Astrocyte of the cerebellum (primary cell): ENCODE measurements around the gene ATP2A3.
"Not testable (repeated sequence)": the region's sequence is repeated elsewhere in the genome, so short reads cannot be mapped to it uniquely, and the experiment has no call there.

ENCODE experiments used
- DNase-seq: peaks from one replicate; pipeline ENCODE4 v3.0.0-alpha.2; 2011; ENCODE audit warnings: low read depth
- H3K4me3 ChIP-seq: 2 replicates; pipeline ENCODE4 v1.5.1; 2011; ENCODE audit warnings: mild to moderate bottlenecking, low read depth, low read length, moderate library complexity
- in situ Hi-C: cut with HindIII; loops from 2 replicates; pipeline ENCODE4 v1.10.0; 2017; ENCODE audit warnings: low sequenced_read_pairs
- TF ChIP-seq, protein P1 (sequence below): IDR thresholded peaks from 2 replicates; pipeline ENCODE4 v1.5.1; 2012; ENCODE audit warnings: low read length, low read depth, moderate library complexity, mild to moderate bottlenecking; ENCODE audit errors: missing control alignments

Gene ATP2A3

GRCh38 chr17:4001048-4001590 lies 36.9 kb upstream of the ATP2A3 start:
- in situ Hi-C loops: no loop called here
- no peak overlapping the region for H3K4me3 ChIP-seq
- TF ChIP-seq, protein P1, sequence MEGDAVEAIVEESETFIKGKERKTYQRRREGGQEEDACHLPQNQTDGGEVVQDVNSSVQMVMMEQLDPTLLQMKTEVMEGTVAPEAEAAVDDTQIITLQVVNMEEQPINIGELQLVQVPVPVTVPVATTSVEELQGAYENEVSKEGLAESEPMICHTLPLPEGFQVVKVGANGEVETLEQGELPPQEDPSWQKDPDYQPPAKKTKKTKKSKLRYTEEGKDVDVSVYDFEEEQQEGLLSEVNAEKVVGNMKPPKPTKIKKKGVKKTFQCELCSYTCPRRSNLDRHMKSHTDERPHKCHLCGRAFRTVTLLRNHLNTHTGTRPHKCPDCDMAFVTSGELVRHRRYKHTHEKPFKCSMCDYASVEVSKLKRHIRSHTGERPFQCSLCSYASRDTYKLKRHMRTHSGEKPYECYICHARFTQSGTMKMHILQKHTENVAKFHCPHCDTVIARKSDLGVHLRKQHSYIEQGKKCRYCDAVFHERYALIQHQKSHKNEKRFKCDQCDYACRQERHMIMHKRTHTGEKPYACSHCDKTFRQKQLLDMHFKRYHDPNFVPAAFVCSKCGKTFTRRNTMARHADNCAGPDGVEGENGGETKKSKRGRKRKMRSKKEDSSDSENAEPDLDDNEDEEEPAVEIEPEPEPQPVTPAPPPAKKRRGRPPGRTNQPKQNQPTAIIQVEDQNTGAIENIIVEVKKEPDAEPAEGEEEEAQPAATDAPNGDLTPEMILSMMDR: no peak
- DNase-seq: no peak

DNA sequence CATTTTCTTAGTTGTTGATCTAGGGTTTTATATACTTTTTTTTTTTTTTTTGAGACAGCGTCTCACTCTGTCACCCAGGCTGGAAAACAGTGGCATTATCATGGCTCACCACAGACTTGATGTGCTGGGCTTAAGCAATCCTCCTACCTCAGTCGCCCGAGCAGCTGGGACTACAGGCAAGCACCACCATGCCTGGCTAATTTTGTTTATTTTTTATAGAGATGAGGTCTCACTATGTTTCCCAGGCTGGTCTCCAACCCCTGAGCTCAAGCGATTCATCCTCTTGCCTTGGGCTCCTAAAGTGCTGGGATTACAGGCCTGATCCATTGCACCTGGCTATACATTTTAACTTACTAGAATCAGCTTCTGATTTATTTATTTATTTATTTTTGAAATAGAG lies 34.2 kb upstream of the ATP2A3 start:
- in situ Hi-C loops: no loop called here
- TF ChIP-seq, protein P1: no peak
- no peak overlapping the region for H3K4me3 ChIP-seq
- no peak for DNase-seq

- DNase-seq: no peak
- in situ Hi-C loops: no loop called here
- TF ChIP-seq, protein P1: no peak
- H3K4me3 ChIP-seq: no peak overlapping the region
Measured at GRCh38 chr17:3995067-3995466, 30.8 kb upstream of the ATP2A3 start.

- DNase-seq: no peak
- TF ChIP-seq, protein P1: no peak
- no peak overlapping the region for H3K4me3 ChIP-seq
- in situ Hi-C loops: no loop called here
Measured at GRCh38 chr17:3994221-3994576, 30.0 kb upstream of the ATP2A3 start.

- TF ChIP-seq, protein P1: no peak
- no peak for DNase-seq
- no peak overlapping the region for H3K4me3 ChIP-seq
- in situ Hi-C loops: no loop called here
Measured at GRCh38 chr17:3993493-3994220, 29.4 kb upstream of the ATP2A3 start.

DNA sequence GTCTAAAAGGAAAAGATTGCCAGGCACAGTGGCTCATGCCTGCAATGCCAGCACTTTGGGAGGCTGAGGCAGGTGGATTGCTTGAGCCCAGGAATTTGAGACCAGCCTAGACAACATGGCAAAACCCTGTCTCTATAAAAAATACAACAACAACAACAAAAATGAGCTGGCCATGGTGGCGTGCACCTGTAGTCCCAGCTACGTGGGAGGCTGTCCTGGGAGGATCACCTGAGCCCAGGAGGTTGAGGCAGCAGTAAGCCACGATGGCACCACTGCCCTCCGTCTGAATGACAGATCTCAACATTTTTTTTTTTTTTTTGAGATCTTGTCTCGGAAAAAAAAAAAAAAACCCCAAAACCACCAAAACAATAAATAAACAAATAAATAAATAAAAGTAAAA lies 28.1 kb upstream of the ATP2A3 start:
- in situ Hi-C loops: no loop called here
- no peak overlapping the region for H3K4me3 ChIP-seq
- TF ChIP-seq, protein P1: no peak
- DNase-seq: no peak

- DNase-seq, H3K4me3 ChIP-seq, in situ Hi-C loops: not testable (repeated sequence)
Measured at GRCh38 chr17:3991699-3992098, 27.5 kb upstream of the ATP2A3 start.
